IMR-90 (cell line): Measurements from ENCODE around the gene IFFO2.

Source experiments
- CTCF ChIP-seq: conservative IDR thresholded peaks from 2 replicates; pipeline ENCODE4 v1.5.1; 2012; ENCODE audit warnings: mild to moderate bottlenecking, low read depth, low read length, improper control_type of control experiment
- SMC3 ChIP-seq: fragments of 150-350 bp; IDR thresholded peaks from 2 replicates; pipeline ENCODE4 v1.6.1; 2016; ENCODE audit warnings: low read depth, mild to moderate bottlenecking, antibody characterized with exemption, low read length, moderate library complexity
- USF2 ChIP-seq: fragments of 150-350 bp; IDR thresholded peaks from 2 replicates; pipeline ENCODE4 v1.6.1; 2017; ENCODE audit warnings: mild to moderate bottlenecking, antibody characterized with exemption, low read length, low read depth

- TF ChIP-seq CTCF = no peak
- no peak for TF ChIP-seq USF2
- no peak for TF ChIP-seq SMC3
Observed at GRCh38 chr1:18874600-18874999, 81.9 kb downstream of the IFFO2 start.
